ENCODE data around the gene NFAM1.

NFAM1 gene

GRCh38 chr22:42387631-42388030 lies 44.6 kb downstream of the NFAM1 start:
- no peak for DNase-seq (ENCODE audit: low read depth)
- TF ChIP-seq, protein P1, sequence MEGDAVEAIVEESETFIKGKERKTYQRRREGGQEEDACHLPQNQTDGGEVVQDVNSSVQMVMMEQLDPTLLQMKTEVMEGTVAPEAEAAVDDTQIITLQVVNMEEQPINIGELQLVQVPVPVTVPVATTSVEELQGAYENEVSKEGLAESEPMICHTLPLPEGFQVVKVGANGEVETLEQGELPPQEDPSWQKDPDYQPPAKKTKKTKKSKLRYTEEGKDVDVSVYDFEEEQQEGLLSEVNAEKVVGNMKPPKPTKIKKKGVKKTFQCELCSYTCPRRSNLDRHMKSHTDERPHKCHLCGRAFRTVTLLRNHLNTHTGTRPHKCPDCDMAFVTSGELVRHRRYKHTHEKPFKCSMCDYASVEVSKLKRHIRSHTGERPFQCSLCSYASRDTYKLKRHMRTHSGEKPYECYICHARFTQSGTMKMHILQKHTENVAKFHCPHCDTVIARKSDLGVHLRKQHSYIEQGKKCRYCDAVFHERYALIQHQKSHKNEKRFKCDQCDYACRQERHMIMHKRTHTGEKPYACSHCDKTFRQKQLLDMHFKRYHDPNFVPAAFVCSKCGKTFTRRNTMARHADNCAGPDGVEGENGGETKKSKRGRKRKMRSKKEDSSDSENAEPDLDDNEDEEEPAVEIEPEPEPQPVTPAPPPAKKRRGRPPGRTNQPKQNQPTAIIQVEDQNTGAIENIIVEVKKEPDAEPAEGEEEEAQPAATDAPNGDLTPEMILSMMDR (IDR thresholded peaks at IDR 0.05; ENCODE audit: low read depth, low read length, missing control alignments), result no peak
- in situ Hi-C loops (cut with HindIII; ENCODE audit: low sequenced_read_pairs), result no loop called here
- no peak overlapping the region for H3K4me3 ChIP-seq (ENCODE audit: low read depth, low read length)

- no peak for DNase-seq (ENCODE audit: low read depth)
- in situ Hi-C loops (cut with HindIII; ENCODE audit: low sequenced_read_pairs), result no loop called here
- TF ChIP-seq, protein P1 (IDR thresholded peaks at IDR 0.05; ENCODE audit: low read depth, low read length, missing control alignments), result no peak
- no peak overlapping the region for H3K4me3 ChIP-seq (ENCODE audit: low read depth, low read length)
These were observed 46.5 kb downstream of the NFAM1 start for GRCh38 chr22:42385696-42386095.

- TF ChIP-seq, protein P1 (IDR thresholded peaks at IDR 0.05; ENCODE audit: low read depth, low read length, missing control alignments), result no peak
- in situ Hi-C loops (cut with HindIII; ENCODE audit: low sequenced_read_pairs), result no loop called here
These were observed 47.7 kb downstream of the NFAM1 start for GRCh38 chr22:42384506-42384905.

DNA sequence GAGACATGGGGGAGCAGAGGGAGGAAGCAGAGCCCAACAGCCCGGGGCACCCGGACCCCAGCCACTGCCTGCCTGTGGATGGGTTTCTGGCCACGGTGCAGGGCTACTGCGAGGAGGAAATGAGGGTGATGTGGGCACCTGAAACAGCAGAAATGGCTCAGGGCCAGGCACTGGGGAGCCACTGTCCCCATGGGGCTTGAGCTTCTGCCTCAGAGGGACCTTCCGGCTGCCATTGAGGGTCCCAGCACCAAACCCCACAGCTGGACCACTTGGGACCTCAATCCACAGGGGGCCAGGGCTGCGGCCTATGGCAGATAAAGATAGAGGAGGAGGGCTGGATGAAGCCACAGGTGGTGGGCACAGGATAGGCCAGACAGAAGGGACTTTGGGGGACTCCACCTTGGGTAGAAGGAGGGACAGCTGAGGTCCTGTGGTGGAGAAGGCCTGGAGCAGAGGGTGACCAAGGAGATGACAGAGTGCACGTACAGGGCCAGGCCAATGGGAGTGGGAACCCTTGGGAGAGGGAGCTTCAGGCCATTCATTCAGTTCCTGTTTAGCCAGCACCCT lies 48.3 kb downstream of the NFAM1 start:
- no peak for DNase-seq (ENCODE audit: low read depth)
- H3K4me3 ChIP-seq (ENCODE audit: low read depth, low read length), result no peak overlapping the region
- in situ Hi-C loops (cut with HindIII; ENCODE audit: low sequenced_read_pairs), result no loop called here
- TF ChIP-seq, protein P1 (IDR thresholded peaks at IDR 0.05; ENCODE audit: low read depth, low read length, missing control alignments), result no peak

More at GRCh38 chr22:42384506-42384905, 47.7 kb downstream of the NFAM1 start:
- no peak for DNase-seq (ENCODE audit: low read depth)
- H3K4me3 ChIP-seq (ENCODE audit: low read depth, low read length), result no peak overlapping the region

DNA sequence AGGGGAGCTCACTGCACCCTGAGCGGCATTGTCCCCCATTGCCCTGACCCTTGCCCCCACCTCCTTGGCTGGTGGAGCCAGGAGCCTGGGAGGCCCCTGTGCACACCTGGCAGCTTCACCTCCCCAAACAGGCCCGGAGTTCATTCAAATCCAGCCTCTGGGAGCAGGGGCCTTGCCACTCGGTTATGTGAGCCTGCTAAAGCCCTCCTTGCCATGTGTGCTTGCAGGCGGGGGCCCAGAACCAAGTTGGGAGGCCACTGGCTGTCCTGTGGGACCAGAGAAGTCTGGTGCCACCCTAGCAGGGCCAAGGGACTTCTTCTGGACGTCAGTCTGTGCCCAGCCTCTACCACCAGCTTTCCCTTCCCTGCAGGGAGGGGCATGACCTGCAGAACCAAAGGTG lies 48.9 kb downstream of the NFAM1 start:
- DNase-seq (ENCODE audit: low read depth), result no peak
- in situ Hi-C loops (cut with HindIII; ENCODE audit: low sequenced_read_pairs), result no loop called here
- TF ChIP-seq, protein P1 (IDR thresholded peaks at IDR 0.05; ENCODE audit: low read depth, low read length, missing control alignments), result no peak
- no peak overlapping the region for H3K4me3 ChIP-seq (ENCODE audit: low read depth, low read length)

- TF ChIP-seq, protein P1 (IDR thresholded peaks at IDR 0.05; ENCODE audit: low read depth, low read length, missing control alignments), result no peak
- DNase-seq (ENCODE audit: low read depth), result no peak
- in situ Hi-C loops (cut with HindIII; ENCODE audit: low sequenced_read_pairs), result no loop called here
- H3K4me3 ChIP-seq (ENCODE audit: low read depth, low read length), result no peak overlapping the region
These were observed 51.2 kb downstream of the NFAM1 start for GRCh38 chr22:42380769-42381551.

Measured in astrocyte of the cerebellum (primary cell).